GM12801 (cell line): ENCODE measurements around the gene WFS1.

ENCODE experiments used
- TF ChIP-seq, protein P1 (sequence below): IDR thresholded peaks from one replicate; pipeline ENCODE4 v1.5.1; 2011; ENCODE audit warnings: control low read depth; ENCODE audit not compliant: insufficient read length; ENCODE audit errors: extremely low read depth

Gene WFS1

DNA sequence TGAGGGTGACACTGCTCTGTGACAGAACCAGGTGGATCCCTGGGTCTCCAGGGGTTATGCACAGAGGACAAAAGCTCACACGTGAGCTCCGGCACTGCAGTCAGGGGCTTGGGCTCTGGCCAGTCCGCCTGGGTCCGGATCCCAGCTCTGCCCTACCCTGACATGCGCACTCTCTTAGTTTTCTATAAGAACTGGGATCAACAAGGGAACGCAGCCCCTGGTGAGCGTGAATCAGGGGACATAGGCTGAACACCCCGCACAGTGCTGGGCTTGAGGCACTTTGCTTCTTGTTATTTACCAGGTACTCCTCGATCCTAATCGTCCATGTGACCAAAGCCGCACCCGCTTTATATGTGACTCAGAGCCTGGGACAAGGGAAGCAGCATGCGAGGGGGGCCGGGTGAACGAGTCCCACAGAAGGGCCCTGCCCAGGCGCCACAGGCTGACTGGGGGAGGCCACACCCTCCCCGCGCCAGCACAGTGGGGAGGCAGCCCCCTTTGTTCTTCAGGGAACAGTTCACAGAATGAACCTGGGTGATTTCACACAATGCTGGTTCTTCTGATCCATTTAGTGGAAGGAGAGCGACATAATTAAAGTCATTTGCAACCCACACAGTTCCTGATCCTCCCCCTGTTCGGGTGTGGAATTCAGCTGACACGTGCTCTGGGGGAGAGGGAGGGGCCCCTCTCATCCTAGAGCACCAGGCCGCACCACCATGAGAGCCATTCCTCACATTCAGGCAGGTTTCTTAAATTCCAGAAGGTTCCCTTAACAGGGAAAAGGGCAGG, 55.5 kb downstream of the WFS1 start:
- TF ChIP-seq, protein P1, sequence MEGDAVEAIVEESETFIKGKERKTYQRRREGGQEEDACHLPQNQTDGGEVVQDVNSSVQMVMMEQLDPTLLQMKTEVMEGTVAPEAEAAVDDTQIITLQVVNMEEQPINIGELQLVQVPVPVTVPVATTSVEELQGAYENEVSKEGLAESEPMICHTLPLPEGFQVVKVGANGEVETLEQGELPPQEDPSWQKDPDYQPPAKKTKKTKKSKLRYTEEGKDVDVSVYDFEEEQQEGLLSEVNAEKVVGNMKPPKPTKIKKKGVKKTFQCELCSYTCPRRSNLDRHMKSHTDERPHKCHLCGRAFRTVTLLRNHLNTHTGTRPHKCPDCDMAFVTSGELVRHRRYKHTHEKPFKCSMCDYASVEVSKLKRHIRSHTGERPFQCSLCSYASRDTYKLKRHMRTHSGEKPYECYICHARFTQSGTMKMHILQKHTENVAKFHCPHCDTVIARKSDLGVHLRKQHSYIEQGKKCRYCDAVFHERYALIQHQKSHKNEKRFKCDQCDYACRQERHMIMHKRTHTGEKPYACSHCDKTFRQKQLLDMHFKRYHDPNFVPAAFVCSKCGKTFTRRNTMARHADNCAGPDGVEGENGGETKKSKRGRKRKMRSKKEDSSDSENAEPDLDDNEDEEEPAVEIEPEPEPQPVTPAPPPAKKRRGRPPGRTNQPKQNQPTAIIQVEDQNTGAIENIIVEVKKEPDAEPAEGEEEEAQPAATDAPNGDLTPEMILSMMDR = no peak

DNA sequence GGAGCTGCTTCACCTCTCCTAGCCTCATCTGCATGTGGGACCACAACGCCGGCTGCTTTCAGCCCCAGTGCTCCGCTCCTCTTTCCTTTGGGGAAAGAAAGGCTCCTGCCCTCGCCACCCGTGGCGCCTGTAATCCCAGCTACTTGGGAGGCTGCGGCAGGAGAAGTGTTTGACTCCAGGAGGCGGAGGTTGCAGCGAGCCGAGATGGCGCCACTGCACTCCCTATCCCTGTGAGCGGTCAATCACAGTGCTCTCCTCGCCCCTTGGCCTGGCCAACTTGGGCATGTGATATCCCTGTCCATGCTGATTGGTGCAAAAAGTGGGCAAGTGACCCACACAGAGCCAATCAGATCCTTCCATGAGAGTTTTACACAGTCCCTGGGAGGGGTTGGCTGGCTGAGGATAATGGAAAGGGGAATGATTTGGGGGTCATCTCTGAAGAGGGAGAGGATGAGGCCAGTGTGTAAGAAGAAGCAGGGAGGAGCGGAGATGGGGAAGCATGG, 56.2 kb downstream of the WFS1 start:
- TF ChIP-seq, protein P1 = no peak

DNA sequence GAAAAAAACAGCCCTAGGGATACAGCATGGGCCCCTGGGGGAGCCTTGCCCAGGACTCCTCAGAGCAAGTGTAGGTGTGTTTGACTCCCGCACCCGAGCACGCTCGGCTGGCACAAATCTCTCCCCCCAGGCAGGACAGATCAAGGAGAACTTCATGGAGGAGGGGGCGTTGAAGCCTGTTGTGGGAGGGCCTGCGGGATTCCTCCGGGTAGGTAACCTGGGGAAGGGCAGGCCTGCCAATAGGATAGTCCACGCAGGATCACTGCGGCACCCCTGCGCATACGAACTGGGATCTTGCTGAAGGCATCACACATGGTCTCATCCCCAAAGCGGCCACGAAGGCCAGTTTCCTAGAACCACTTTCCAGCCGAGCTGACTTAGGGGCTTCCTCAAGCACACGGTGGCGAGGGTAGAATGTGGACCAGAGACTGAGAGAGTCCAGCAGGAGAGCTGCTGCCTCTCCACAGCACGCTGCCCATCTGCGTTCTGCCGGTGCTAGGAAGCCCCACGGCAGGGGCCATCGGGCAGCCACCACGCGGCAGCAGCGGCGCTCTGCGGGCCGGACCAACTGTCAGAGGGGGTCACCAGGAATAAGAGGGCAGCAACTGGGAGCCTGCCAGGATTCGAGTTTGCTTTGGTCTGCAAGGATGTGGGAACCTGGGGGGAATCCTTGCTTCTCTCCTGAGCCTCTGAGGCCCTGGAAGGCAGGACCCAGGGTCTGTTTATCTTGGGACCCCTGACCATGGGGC, 56.8 kb downstream of the WFS1 start:
- TF ChIP-seq, protein P1 = no peak

DNA sequence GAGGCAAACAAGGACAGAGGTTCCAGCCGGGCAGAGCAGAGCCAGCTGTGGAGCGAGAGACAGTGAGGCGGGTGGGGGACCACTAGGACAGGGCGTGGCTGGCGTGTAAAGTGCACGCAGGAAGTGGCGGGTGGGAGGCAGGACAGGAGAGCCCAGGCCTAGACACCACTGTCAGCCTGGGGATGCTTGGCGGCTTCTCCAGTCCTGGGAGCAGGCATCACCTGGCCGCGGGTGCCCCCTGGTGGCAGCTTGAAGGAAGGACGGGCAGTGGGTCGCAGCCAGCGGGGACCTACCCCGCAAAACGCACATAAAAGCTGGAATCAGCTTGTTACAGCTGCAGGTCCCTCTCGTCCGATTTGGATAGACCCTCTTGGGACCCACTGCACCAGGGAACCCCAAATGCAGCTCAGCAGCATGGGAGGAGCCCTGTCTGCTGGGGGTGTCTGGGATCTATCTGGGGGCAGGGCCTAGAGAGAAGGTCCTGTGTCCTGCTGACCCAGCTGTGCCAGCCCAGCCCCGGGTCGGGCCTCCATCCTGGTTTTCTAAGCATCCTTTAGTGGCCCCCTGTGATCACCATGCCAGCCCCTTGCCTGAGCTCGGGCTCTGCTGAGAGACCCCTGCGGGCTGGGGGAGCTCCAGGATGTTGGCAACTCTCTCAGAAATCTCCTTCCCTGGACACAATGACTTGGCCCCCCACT, 57.7 kb downstream of the WFS1 start:
- TF ChIP-seq, protein P1 = no peak

DNA sequence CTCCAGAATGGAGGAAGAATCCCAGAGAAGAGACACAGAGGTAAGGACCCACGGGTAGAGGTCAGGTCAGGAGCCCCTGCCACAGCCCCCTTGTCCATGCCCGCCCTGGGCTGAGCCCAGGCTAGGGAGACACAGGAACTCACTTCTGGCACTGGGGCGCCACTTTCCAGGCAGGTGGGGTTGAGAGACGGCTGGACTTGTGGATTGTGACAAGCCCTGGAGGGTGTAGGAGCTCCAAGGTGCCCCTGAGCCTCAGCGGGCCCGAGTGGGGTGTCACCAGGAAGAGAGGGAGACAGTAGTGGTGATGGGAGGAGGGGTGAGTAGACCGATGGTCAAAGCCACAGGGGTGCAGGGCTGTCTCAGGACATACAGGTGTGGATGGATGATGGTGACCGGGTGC, 58.9 kb downstream of the WFS1 start:
- TF ChIP-seq, protein P1 = no peak

DNA sequence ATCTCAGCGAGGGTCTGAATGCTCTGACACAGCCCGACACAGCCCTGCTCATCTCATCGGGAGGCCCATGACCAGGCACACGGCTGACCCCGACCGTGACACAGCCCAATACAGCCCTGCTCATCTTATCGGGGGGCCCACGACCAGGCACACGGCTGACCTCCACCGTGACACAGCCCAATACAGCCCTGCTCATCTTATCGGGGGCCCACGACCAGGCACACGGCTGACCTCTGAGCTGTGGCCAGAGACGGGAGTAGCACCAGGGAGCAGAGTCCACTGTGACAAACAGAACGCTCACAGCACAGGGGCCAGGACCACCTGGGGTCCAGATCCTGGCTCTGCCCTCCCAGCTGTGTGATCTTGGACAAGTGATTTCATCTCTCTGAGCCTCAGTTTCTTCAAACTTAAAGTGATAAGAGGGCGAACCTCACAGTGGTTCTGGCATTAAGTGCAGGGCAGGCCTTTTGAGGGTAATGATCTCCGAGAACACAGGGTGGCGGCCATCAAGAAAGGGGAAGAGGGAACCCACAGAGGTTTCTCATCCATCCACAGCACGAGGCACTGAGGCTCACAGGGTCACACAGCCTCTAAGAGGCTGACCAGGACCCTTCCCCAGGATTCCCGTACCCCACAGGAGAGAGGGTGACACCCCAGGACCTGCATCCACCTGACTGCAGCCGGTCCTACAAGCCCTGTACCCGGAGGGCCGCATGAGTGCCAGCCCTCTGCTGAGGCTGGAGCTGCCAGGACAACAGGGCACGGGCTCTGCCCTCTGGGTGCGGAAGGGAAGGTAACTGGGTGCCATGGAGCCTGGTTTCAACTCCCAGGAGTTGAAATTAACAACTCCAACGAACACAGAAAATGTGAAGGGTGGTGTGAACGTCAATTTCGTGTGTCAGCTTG, 60.1 kb downstream of the WFS1 start:
- TF ChIP-seq, protein P1 = no peak
